Activated naive CD4-positive, alpha-beta T cell treated with anti-CD3 and anti-CD28 coated beads, Interleukin-2, amount 50 U/mL, for 72 hours (primary cell): ENCODE results near the gene ARHGAP23. TPM values are rescaled to one million over a fixed set of nuclear protein-coding genes. Genes with fewer than 3 reads are reported as not detected.
A peak's percentile ranks its signal among the peaks of the same experiment; 100 is the strongest.

ENCODE experiments used
- ATAC-seq, 2 donors: fragments of 150-1000 bp; cut with Tn5 transposase; 2 replicates each; pipeline ENCODE4 v1.10.0; 2021; ENCODE audit warnings: mild to moderate bottlenecking in 2 of 2, moderate library complexity in 2 of 2
- DNase-seq, 2 donors: peaks; one replicate each; pipeline ENCODE4 v3.0.0; 2021 to 2022; ENCODE audit warnings: low spot score in 2 of 2
- H3K27ac Mint-ChIP-seq, 2 donors: one replicate each; pipeline ENCODE4 v1.8.0; 2022; ENCODE audit warnings: mild to moderate bottlenecking in 2 of 2, mixed read lengths in 2 of 2
- H3K36me3 Mint-ChIP-seq, 2 donors: one replicate each; pipeline ENCODE4 v1.8.0; 2022; ENCODE audit warnings: mixed read lengths in 2 of 2
- H3K9me3 Mint-ChIP-seq, 2 donors: one replicate each; pipeline ENCODE4 v1.8.0; 2022; ENCODE audit warnings: mixed read lengths in 2 of 2
- total RNA-seq, 2 donors: library from RNA; stranded (reverse); gene quantifications; one replicate each; pipeline ENCODE4 v1.2.3, GENCODE V29; 2022

ARHGAP23 gene
- total RNA-seq, result 1 to 10 TPM in 1 of 2 donors, under 1 TPM in 1; 0.43 to 1.3 TPM

- H3K36me3 Mint-ChIP-seq, result no peaks in the 10 kb centered on the region
- peak; percentile 42 to 60 for ATAC-seq
- peak within 1 kb of the TSS; percentile 1 to 21 for H3K27ac Mint-ChIP-seq
- no peak for DNase-seq
- no peaks in the 10 kb centered on the region for H3K9me3 Mint-ChIP-seq
Measured at GRCh38 chr17:38428112-38428642, at the start of gene ARHGAP23. Gene ARHGAP23 (plus strand): TSS chr17:38428464. CDS start chr17:38428486, 22 bp downstream.

DNA sequence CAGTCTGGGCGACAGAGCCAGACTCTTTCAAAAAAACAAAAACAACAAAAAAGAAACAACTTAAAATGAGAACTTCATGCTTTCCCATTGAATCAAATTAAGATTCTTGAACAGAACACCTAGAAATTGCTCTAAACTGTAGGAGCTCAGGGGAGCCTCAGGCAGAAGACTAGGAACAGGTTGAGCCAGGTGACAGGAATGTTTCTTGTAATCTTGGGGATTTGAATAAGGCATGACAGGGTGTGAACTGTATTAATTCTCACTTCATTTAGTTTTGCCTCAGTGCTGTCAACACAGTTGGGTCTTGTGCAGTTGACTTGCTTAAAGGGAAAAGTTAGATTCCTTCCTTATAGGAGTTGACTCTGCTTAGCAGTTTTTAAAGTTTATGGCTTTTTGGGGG lies 48.8 kb upstream of the ARHGAP23 start:
- Mint-ChIP-seq H3K27ac (no peak overlapping the region), H3K9me3 (no peaks in the 10 kb centered on the region), H3K36me3 (no peaks in the 10 kb centered on the region)
- ATAC-seq (no peak), DNase-seq (no peak)

GRCh38 chr17:38395090-38395489 lies 33.2 kb upstream of the ARHGAP23 start:
- Mint-ChIP-seq H3K27ac (no peak overlapping the region), H3K36me3 (peaks cover 0 to 5% of the 10 kb centered on the region in 2 donors), H3K9me3 (no peaks in the 10 kb centered on the region)
- ATAC-seq (no peak), DNase-seq (no peak)

- Mint-ChIP-seq H3K27ac (no peak overlapping the region), H3K9me3 (no peaks in the 10 kb centered on the region), H3K36me3 (peaks cover 0 to 5% of the 10 kb centered on the region in 2 donors)
- DNase-seq, result peak in 1 of 2 donors; percentile 18
- no peak for ATAC-seq
Measured at GRCh38 chr17:38397227-38397626, 31.0 kb upstream of the ARHGAP23 start.

DNA sequence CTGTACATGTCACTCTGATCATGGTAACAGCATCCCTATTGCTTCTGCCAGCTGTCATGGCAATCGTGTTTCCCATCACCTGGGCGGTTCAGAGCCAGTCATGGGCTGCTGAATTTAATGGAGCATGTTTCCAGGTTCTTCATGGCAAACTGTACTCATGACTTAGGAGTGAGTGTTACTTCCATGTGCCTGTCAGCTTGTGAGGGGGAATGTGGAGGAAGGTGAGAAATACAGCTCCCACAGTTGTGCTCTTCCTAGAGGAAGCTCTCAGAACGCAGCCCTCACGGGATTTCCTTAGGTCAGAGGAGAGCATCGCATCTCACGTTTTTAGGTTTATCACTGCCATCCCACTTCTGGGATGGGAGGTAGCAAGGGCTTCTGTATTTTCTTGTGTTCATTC lies 28.0 kb upstream of the ARHGAP23 start:
- no peaks in the 10 kb centered on the region for H3K9me3 Mint-ChIP-seq
- H3K27ac Mint-ChIP-seq, result no peak overlapping the region
- peaks cover 0 to 5% of the 10 kb centered on the region in 2 donors for H3K36me3 Mint-ChIP-seq
- no peak for ATAC-seq
- peak in 1 of 2 donors; percentile 2 for DNase-seq

DNA sequence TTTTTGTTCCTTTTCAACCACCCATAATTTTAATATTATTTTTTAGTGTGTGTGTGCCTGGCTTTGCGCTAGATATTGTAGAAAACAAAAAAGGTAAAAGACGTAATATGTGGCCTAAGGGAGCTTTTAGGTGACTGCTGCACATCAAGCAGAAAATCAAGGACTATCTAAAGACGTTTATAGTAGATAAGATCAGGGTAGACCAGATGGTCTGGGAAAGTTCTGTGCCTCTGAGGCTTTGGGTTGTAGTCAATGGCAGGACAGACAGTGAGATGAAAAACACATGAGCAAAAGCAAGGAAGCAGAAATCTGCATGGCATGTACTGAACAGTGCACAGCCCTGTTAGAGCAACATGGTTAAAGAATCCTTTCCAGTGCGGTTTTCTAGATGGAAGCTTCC lies 26.8 kb upstream of the ARHGAP23 start:
- Mint-ChIP-seq H3K27ac (no peak overlapping the region), H3K36me3 (no peaks in the 10 kb centered on the region), H3K9me3 (no peaks in the 10 kb centered on the region)
- no peak for DNase-seq
- no peak for ATAC-seq

DNA sequence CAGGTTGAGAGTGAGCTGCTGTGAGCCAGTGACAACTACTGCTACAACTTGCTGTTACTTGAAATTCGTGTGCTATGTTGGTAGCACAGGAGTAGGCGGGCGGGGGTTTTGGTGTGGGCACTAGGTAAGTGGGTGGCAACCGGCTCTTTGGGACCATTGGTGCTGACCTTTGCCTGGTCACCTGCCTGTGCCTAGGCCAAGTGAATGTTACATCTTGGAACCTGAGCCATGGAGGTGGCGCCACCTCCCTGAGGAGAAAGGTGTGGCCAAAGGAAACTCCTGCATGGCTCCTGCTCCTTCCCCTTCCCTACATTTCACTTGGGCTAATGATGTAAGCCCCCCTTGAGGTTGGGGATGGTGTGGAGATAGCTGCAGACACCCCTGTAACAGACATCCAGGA lies 25.4 kb upstream of the ARHGAP23 start:
- ATAC-seq (no peak), DNase-seq (no peak)
- Mint-ChIP-seq H3K27ac (peak overlapping the region in 1 of 2 donors; percentile 44), H3K36me3 (no peaks in the 10 kb centered on the region), H3K9me3 (no peaks in the 10 kb centered on the region)

DNA sequence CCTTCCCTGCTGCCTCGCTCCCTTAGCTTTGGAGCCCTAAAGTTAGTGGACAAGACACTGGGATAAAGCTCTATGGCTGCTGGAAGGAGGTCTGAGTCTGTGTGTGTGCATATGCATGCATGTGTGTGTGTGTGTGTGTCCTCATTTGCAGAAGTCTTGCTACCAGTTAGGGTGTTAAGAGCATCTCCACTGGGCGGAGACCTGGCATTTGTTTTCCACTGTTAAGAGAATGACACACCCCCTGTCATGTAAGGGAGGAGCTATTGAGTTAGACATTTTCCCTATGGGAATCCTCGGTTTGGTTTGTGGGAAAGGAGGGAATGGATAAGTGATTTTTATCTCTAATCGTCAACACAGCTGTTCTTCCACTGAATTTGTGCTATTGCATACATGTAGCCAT lies 24.8 kb upstream of the ARHGAP23 start:
- H3K9me3 Mint-ChIP-seq, result no peaks in the 10 kb centered on the region
- no peak for DNase-seq
- no peak for ATAC-seq
- H3K27ac Mint-ChIP-seq, result no peak overlapping the region
- no peaks in the 10 kb centered on the region for H3K36me3 Mint-ChIP-seq

DNA sequence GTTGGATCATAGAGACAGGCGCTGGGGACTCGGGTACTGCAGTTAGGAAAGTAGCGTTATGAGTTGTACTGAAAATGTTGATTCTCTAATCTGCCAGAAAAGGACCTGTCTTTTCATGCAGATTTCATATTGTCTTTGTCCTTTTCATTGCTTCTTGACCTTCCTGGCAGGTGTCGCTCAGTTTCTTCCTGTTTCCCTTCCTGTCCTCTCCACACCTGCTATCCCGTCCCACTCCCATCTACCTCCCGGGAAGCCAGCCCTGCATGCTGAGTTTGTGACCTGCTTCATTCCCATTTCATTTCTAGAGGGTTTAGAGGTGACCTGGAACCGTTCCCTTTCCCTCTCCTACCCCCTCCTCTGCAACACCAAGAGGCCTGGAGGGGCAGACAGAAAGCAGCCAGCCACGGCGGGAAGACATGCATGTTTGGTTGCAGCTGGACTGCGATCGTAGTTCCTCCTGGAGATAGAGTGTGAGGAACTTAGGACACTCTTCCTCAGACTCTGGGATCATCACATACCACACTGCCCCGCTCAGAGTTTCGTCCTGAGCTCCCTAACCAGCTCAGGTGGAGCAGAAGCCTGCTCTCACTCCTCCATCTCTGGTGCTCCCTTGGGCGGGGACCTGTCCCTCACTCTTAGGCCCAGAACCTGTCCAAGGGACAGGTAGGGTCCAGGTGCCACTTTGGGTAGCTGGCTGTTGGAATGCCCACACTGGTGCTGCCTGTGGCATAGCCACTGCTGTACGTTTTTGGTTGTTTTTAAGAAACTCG lies 23.9 kb upstream of the ARHGAP23 start:
- ATAC-seq (no peak), DNase-seq (no peak)
- peak overlapping the region in 1 of 2 donors; percentile 74 for H3K27ac Mint-ChIP-seq
- H3K36me3 Mint-ChIP-seq, result no peaks in the 10 kb centered on the region
- H3K9me3 Mint-ChIP-seq, result no peaks in the 10 kb centered on the region

- ATAC-seq (no peak), DNase-seq (no peak)
- Mint-ChIP-seq H3K9me3 (no peaks in the 10 kb centered on the region), H3K27ac (no peak overlapping the region), H3K36me3 (no peaks in the 10 kb centered on the region)
Measured at GRCh38 chr17:38405654-38406053, 22.6 kb upstream of the ARHGAP23 start.

DNA sequence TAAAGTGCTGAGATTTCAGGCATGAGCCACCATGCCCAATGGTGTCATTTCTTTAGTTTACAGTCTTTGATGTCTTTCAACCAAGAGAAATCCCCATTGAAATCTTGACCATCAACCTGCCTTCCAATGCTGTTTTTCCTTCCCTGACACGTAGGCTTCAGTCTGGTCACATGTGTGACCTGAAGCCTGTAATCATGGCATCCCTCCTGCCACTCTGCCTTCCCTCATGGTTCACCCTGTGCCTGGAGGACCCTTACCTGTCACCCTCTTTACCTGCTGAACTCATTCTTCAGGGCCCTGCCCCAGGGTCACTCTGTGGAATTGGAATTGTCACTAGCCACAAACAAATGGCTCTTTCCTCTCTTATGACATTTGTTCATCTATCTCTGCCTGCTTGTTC lies 18.1 kb upstream of the ARHGAP23 start:
- H3K36me3 Mint-ChIP-seq, result no peaks in the 10 kb centered on the region
- H3K27ac Mint-ChIP-seq, result peak overlapping the region in 1 of 2 donors; percentile 66
- ATAC-seq, result no peak
- no peak for DNase-seq
- no peaks in the 10 kb centered on the region for H3K9me3 Mint-ChIP-seq

DNA sequence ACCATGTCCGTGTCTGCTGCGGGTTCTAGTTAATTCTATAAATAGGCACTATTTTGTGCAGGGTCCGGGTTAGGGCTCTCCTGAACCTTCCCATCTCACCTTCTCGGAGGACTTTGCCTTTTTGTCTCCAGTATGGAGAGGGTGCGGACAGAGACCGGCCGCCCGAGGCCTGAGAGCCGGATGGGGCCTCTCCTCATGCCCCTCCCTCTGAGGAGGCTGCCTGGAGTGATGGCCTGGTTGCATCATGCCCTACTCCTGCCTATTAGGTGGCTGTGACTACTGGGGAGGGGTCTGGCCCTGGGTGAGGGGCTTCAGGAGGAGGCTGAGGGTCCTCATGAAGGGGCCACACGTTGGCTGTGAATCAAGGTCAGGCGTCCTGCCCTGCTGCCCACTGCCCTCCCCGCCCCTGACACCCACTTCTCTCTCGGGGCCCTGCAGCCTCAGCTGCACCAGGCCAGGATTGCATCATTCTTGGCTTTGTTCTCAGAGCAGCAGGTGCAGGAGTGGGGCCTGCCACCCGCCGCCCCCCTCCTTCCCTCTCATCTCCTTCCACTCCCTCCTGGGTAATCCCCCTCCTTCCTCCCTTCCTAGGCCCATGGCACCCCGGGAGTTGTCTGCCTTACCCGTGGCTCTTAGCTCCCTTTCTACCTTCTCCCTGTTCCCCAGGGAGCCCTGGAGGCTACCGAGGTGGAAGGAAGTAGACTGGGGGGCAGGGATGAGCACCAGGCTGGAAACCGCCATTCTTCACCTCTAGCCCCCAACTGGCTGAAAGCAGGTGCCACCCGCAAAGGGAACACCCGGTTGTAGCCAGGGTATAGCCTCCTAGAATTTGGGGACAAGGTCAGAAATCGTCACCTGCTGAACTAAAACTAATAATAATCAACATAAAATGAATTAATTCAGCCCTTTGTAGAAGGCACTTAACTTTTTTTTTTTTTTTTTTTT lies 12.7 kb upstream of the ARHGAP23 start:
- Mint-ChIP-seq H3K27ac (peak overlapping the region in 1 of 2 donors; percentile 83), H3K36me3 (no peaks in the 10 kb centered on the region), H3K9me3 (no peaks in the 10 kb centered on the region)
- DNase-seq (no peak), ATAC-seq (peak; percentile 47 to 48)

DNA sequence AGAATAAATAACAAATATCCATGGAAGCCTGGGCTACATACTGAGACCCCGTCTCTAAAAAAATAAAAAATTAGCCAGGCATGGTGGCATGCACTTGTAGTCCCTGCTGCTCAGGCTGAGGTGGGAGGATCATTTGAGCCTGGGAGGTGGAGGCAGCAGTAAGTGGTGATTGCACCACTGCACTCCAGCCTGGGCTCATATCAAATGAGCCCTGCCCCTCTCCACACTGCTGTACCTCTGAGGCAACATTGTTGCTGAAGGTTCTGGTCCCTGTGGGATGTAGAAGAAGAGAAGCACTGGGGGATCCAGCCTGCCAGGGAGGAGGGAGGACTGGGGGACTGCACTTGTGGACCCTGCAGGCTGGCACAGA lies 11.4 kb upstream of the ARHGAP23 start:
- DNase-seq, result no peak
- no peaks in the 10 kb centered on the region for H3K9me3 Mint-ChIP-seq
- no peaks in the 10 kb centered on the region for H3K36me3 Mint-ChIP-seq
- H3K27ac Mint-ChIP-seq, result no peak overlapping the region
- no peak for ATAC-seq

DNA sequence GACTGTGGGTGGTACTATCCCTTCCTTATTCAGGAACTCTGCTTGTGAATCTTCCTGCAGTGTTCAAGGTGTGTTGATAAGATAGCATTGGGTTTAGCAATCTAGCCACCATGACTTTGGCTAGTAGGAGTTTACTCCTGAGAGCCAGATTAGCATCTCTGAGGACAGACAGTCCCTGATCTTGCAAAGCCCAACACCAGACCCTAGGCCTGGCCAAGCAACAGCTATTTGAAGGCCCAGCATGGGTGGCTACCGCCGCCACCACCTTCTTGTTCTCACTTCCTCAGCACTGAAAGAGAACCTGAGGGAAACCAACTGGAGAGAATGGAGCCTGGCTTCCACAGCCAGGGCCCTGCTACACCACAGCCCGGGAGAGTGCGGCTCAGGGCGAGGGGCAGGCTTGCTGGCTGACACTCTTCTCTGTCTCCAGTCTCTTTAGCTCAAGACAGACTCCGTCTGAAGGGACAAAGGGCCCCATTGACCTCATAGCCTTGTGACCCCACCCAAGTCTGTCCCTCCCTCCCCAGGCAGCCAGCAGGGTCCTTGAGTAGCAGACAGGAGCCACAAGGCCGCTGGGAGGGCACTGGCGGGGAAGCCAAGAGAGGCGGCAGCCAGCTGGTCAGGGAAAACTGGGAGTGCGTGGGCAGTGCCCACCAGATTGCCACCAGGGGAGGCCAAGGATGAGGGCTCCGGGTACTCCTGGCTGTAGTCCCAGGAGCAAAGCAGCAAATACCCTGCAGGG lies 10.9 kb upstream of the ARHGAP23 start:
- ATAC-seq, result no peak
- DNase-seq, result no peak
- H3K36me3 Mint-ChIP-seq, result no peaks in the 10 kb centered on the region
- no peaks in the 10 kb centered on the region for H3K9me3 Mint-ChIP-seq
- no peak overlapping the region for H3K27ac Mint-ChIP-seq

DNA sequence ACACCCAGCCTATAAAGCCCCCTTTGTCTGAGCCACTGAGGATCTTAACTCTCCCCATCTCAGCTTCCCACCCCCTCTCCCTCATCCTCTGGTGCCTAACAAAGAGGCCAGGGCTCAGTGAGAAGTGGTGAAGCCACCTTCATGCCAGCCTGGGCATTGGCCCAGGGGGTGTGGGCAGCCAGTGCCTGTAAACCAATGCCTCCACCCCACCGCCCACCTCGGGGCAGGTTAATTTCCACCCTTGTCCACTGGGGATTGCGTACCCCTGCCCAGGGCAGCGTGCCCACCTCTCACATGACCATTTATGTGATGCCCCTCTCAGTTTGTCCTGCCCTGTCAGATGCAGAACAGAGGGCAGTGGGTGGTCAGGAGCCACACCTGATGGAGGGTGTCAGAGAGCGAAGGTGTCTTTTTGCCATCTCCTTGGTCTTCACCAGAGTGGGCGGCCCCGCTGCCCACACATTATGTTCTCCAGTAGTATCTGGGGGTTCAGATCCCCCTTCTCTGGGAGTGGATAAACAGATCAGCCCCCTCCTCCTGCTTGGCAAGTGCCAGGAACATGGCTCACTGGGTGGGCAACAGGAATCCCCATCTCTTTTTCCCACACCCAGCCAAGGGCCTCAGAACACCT lies 10.1 kb upstream of the ARHGAP23 start:
- ATAC-seq (no peak), DNase-seq (no peak)
- H3K9me3 Mint-ChIP-seq, result no peaks in the 10 kb centered on the region
- no peaks in the 10 kb centered on the region for H3K36me3 Mint-ChIP-seq
- no peak overlapping the region for H3K27ac Mint-ChIP-seq
